ENCODE data around the gene GUCA1C. TPM values are rescaled to one million over a fixed set of nuclear protein-coding genes. Genes with fewer than 3 reads are reported as not detected.

GUCA1C gene, protein sequence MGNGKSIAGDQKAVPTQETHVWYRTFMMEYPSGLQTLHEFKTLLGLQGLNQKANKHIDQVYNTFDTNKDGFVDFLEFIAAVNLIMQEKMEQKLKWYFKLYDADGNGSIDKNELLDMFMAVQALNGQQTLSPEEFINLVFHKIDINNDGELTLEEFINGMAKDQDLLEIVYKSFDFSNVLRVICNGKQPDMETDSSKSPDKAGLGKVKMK
- total RNA-seq = not detected in 2 replicates

DNA sequence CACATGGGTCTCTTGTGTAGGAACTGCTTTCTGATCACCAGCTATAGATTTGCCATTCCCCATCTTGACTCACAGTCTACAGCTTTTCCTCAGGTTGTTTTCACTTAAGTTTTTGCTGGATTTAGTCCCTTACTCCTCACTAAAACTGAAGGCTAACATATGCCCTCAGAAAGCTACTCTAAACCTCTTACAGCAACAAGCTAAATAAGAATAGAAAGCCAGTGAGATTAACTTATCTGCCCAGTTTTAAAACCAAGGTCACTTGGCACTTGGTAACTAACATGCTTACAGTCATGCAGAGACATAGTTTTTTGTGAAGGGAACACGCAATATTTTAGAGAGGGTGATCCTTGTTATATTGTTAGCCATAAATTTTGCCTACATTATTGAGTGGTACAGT lies at the start of gene GUCA1C:
GUCA1C (minus strand) TSS at position 180 of the 400 bp plus-strand sequence; CDS start at position 63, 117 bp downstream.

Other genes with a start within 250 kb of the GUCA1C start
- not detected in 2 replicates for gene RETNLB, start 196.5 kb downstream of the GUCA1C start, total RNA-seq
- 0.11 TPM in 1 of 2 replicates, not detected in the other for gene TRAT1, start 131.1 kb downstream of the GUCA1C start, total RNA-seq
- not detected in 2 replicates for gene MORC1, start 164.3 kb upstream of the GUCA1C start, total RNA-seq
- not detected in 2 replicates for gene C3orf85, start 182.8 kb upstream of the GUCA1C start, total RNA-seq

Data from uterine smooth muscle cell (primary cell).